Measurements from ENCODE around the gene GALNT2. TPM values are rescaled to one million over a fixed set of nuclear protein-coding genes. Genes with fewer than 3 reads are reported as not detected.

GALNT2 gene
- total RNA-seq, 1 donor from 2014 or later = 60.7 TPM

GRCh38 chr1:230026572-230026971 is 40.5 kb upstream of the GALNT2 start:
- Histone ChIP-seq H3K27me3 (ENCODE audit: control insufficient read depth, insufficient read depth, low read length) (peaks cover 3% of the 10 kb centered on the region), H3K36me3 (ENCODE audit: control insufficient read depth, insufficient read depth, low read length) (no peaks in the 10 kb centered on the region), H3K4me3 (ENCODE audit: low read depth, low read length) (no peak overlapping the region)
- no peak for DNase-seq (ENCODE audit: low read depth)
- no peak for TF ChIP-seq CTCF (IDR thresholded peaks at IDR 0.05; ENCODE audit: insufficient read depth, low read length, poor library complexity, severe bottlenecking)

GRCh38 chr1:230028602-230029223 is 38.3 kb upstream of the GALNT2 start:
- Histone ChIP-seq H3K27me3 (ENCODE audit: control insufficient read depth, insufficient read depth, low read length) (peaks cover 3% of the 10 kb centered on the region), H3K4me3 (ENCODE audit: low read depth, low read length) (no peak overlapping the region), H3K36me3 (ENCODE audit: control insufficient read depth, insufficient read depth, low read length) (no peaks in the 10 kb centered on the region)
- no peak for TF ChIP-seq CTCF (IDR thresholded peaks at IDR 0.05; ENCODE audit: insufficient read depth, low read length, poor library complexity, severe bottlenecking)
- no peak for DNase-seq (ENCODE audit: low read depth)

GRCh38 chr1:230029244-230029941 is 37.6 kb upstream of the GALNT2 start:
- Histone ChIP-seq H3K36me3 (ENCODE audit: control insufficient read depth, insufficient read depth, low read length) (no peaks in the 10 kb centered on the region), H3K27me3 (ENCODE audit: control insufficient read depth, insufficient read depth, low read length) (peaks cover 3% of the 10 kb centered on the region), H3K4me3 (ENCODE audit: low read depth, low read length) (no peak overlapping the region)
- no peak for TF ChIP-seq CTCF (IDR thresholded peaks at IDR 0.05; ENCODE audit: insufficient read depth, low read length, poor library complexity, severe bottlenecking)
- no peak for DNase-seq (ENCODE audit: low read depth)

GRCh38 chr1:230030122-230030821 is 36.8 kb upstream of the GALNT2 start:
- Histone ChIP-seq H3K36me3 (ENCODE audit: control insufficient read depth, insufficient read depth, low read length) (no peaks in the 10 kb centered on the region), H3K27me3 (ENCODE audit: control insufficient read depth, insufficient read depth, low read length) (peaks cover under 1% of the 10 kb centered on the region), H3K4me3 (ENCODE audit: low read depth, low read length) (no peak overlapping the region)
- no peak for TF ChIP-seq CTCF (IDR thresholded peaks at IDR 0.05; ENCODE audit: insufficient read depth, low read length, poor library complexity, severe bottlenecking)
- no peak for DNase-seq (ENCODE audit: low read depth)

GRCh38 chr1:230031131-230031530 is 35.9 kb upstream of the GALNT2 start:
- no peak overlapping the region for H3K4me3 ChIP-seq (ENCODE audit: low read depth, low read length)
- no peak for TF ChIP-seq CTCF (IDR thresholded peaks at IDR 0.05; ENCODE audit: insufficient read depth, low read length, poor library complexity, severe bottlenecking)
- DNase-seq (ENCODE audit: low read depth) = no peak
- H3K36me3 ChIP-seq (ENCODE audit: control insufficient read depth, insufficient read depth, low read length) = no peaks in the 10 kb centered on the region
- no peaks in the 10 kb centered on the region for H3K27me3 ChIP-seq (ENCODE audit: control insufficient read depth, insufficient read depth, low read length)

All from kidney epithelial cell (primary cell).